Measurements from ENCODE around the gene LRRFIP1. TPM values are rescaled to one million over a fixed set of nuclear protein-coding genes. Genes with fewer than 3 reads are reported as not detected.
A peak's percentile ranks its signal among the peaks of the same experiment; 100 is the strongest.

LRRFIP1 gene
- total and polyA plus RNA-seq, 2 donors (not counting 1 experiment from before 2014, with no cell fraction given), result 42.0 to 139 TPM

DNA sequence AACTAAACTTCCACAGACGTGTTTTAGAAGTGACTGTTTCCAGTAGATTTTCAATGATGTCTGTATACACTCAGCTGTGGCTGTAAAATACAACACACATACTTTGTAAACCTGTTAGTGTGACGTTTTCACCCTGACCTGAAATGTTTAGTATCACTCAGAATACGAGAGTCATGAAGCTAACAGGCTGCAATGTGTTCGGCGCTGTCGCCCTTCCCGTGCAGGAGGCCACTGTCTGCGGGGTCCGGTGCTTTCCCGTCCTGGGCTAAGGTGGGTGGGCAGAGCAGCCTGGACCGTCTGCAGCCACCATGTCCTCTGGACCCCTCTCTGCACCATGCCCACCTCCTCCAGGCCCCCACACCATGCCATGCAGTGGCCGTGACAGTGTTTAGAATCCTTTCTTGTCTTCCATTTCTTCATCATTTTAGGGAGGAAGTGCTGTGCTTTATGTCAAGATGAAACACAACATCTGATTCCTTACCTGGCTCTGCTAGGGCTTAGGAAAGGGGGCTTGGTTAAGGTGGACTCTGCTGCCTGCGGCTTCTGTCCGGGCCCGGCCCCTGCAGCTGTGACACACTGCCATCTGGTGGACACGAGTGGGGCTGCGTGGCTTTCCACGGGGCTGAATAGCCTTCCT lies 117.3 kb downstream of the LRRFIP1 start:
- ChIA-PET POLR2A (interaction anchor here (2.7 kb wide), 1 partner anchor 71 kb away, joined by 9 read pairs; no protein-coding TSS in a partner anchor), CTCF (interaction anchor here (0.6 to 7.5 kb wide), 52 partner anchors 9 to 591 kb away, joined by 3 to 269 read pairs (median 6); no protein-coding TSS in a partner anchor)
- Histone ChIP-seq H3K27me3 (replicated peaks in 1 of 4; ENCODE audit: control extremely low read depth in 1 of 4, control insufficient read depth in 3 of 4, insufficient read depth in 4 of 4, low read length in 3 of 4) (no peaks in the 10 kb centered on the region), H3K9ac (ENCODE audit: low read length) (no peak overlapping the region), H3K79me2 (ENCODE audit: control insufficient read depth, insufficient read depth, low read length) (peaks cover 77% of the 10 kb centered on the region), H3K36me3 (replicated peaks in 1 of 2; ENCODE audit: control extremely low read depth in 1 of 2, control insufficient read depth in 1 of 2, extremely low read depth in 1 of 2, insufficient read depth in 2 of 2, low read length in 1 of 2) (peaks cover 4 to 48% of the 10 kb centered on the region in 2 experiments), H3K27ac (ENCODE audit: low read length in 2 of 2) (peak overlapping the region in 1 of 2 donors; percentile 29), H3K4me1 (ENCODE audit: control insufficient read depth in 2 of 2, insufficient read depth in 2 of 2, low read length in 2 of 2) (peaks cover 0 to 2% of the 10 kb centered on the region in 2 donors), H3K4me2 (replicated peaks; ENCODE audit: low read depth, low read length, poor library complexity, severe bottlenecking) (no peak overlapping the region), H4K20me1 (ENCODE audit: control insufficient read depth, insufficient read depth, low read length, poor library complexity, severe bottlenecking) (peaks cover 96% of the 10 kb centered on the region), H3K9me3 (ENCODE audit: control extremely low read depth in 1 of 3, control insufficient read depth in 2 of 3, insufficient read depth in 1 of 3, low read length in 2 of 3) (peaks cover 0 to 4% (median 0%) of the 10 kb centered on the region in 3 donors), H2AFZ (ENCODE audit: insufficient read depth, low read depth, low read length, poor library complexity, severe bottlenecking) (no peak overlapping the region), H3K4me3 (ENCODE audit: control extremely low read depth in 1 of 5, extremely low read depth in 1 of 5, insufficient read depth in 1 of 5, low read depth in 2 of 5, low read length in 4 of 5) (no peak overlapping the region)
- TF ChIP-seq CTCF (IDR thresholded peaks at IDR 0.05) (peak; percentile 93), EZH2 (IDR thresholded peaks at IDR 0.05; ENCODE audit: borderline replicate concordance, insufficient read depth, low read depth, low read length, poor library complexity, severe bottlenecking) (no peak)
- ATAC-seq (ENCODE audit: low read depth) (peak; percentile 86), DNase-seq (peak; percentile 80)
- no peaks in the 10 kb centered on the region for H3K27me3 Mint-ChIP-seq
- H3K27ac Mint-ChIP-seq, result peak overlapping the region; percentile 80
- H3K4me1 Mint-ChIP-seq, result peaks cover 40% of the 10 kb centered on the region
- H3K4me3 Mint-ChIP-seq, result no peak overlapping the region
- 70% methylated on average over 12 of the region's 18 CpGs for WGBS (ENCODE audit: insufficient coverage)
- intact Hi-C loops (cut with micrococcal nuclease), result loop anchor here (1.0 to 2.0 kb wide), 4 partner anchors 52 to 172 kb away; no protein-coding TSS in a partner anchor
- no peaks in the 10 kb centered on the region for H3K9me3 Mint-ChIP-seq (ENCODE audit: insufficient read depth)

DNA sequence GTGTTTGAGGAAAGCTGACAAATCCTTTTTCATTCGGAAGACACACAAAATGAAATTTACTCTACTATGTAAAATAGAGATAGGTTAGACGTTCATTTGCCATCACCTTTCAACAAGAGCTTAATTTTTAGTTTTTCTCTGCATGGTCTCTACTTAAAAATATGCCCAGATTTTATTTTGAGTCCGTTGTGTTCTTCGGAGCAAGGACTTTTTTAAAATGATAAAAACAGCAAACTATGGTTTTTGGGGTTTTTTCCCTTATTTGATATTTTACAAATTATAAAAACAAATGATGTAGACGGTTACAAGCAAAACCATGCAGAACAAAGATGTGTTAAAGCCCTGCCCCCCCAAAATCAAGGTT lies 117.8 kb downstream of the LRRFIP1 start:
- ATAC-seq (ENCODE audit: low read depth) (no peak), DNase-seq (no peak)
- Histone ChIP-seq H3K9me3 (ENCODE audit: control extremely low read depth in 1 of 3, control insufficient read depth in 2 of 3, insufficient read depth in 1 of 3, low read length in 2 of 3) (peaks cover 0 to 4% (median 0%) of the 10 kb centered on the region in 3 donors), H4K20me1 (ENCODE audit: control insufficient read depth, insufficient read depth, low read length, poor library complexity, severe bottlenecking) (peaks cover 95% of the 10 kb centered on the region), H3K27me3 (replicated peaks in 1 of 4; ENCODE audit: control extremely low read depth in 1 of 4, control insufficient read depth in 3 of 4, insufficient read depth in 4 of 4, low read length in 3 of 4) (no peaks in the 10 kb centered on the region), H2AFZ (ENCODE audit: insufficient read depth, low read depth, low read length, poor library complexity, severe bottlenecking) (no peak overlapping the region), H3K27ac (ENCODE audit: low read length in 2 of 2) (no peak overlapping the region), H3K4me2 (replicated peaks; ENCODE audit: low read depth, low read length, poor library complexity, severe bottlenecking) (no peak overlapping the region), H3K4me3 (ENCODE audit: control extremely low read depth in 1 of 5, extremely low read depth in 1 of 5, insufficient read depth in 1 of 5, low read depth in 2 of 5, low read length in 4 of 5) (no peak overlapping the region), H3K36me3 (replicated peaks in 1 of 2; ENCODE audit: control extremely low read depth in 1 of 2, control insufficient read depth in 1 of 2, extremely low read depth in 1 of 2, insufficient read depth in 2 of 2, low read length in 1 of 2) (peaks cover 5 to 48% of the 10 kb centered on the region in 2 experiments), H3K4me1 (ENCODE audit: control insufficient read depth in 2 of 2, insufficient read depth in 2 of 2, low read length in 2 of 2) (peaks cover 0 to 2% of the 10 kb centered on the region in 2 donors), H3K9ac (ENCODE audit: low read length) (no peak overlapping the region), H3K79me2 (ENCODE audit: control insufficient read depth, insufficient read depth, low read length) (peaks cover 76% of the 10 kb centered on the region)
- Mint-ChIP-seq H3K4me3 (no peak overlapping the region), H3K4me1 (peaks cover 37% of the 10 kb centered on the region), H3K27ac (peak overlapping the region; percentile 80), H3K27me3 (no peaks in the 10 kb centered on the region), H3K9me3 (ENCODE audit: insufficient read depth) (no peaks in the 10 kb centered on the region)
- ChIA-PET CTCF (interaction anchor here (0.6 to 7.5 kb wide), 52 partner anchors 9 to 591 kb away, joined by 3 to 269 read pairs (median 6); no protein-coding TSS in a partner anchor), POLR2A (interaction anchor here (2.7 kb wide), 1 partner anchor 72 kb away, joined by 9 read pairs; no protein-coding TSS in a partner anchor)
- TF ChIP-seq CTCF (IDR thresholded peaks at IDR 0.05) (peak; percentile 7), EZH2 (IDR thresholded peaks at IDR 0.05; ENCODE audit: borderline replicate concordance, insufficient read depth, low read depth, low read length, poor library complexity, severe bottlenecking) (no peak)
- intact Hi-C loops (cut with micrococcal nuclease), result loop anchor here (1.0 to 2.0 kb wide), 4 partner anchors 52 to 172 kb away; no protein-coding TSS in a partner anchor
- whole genome bisulfite sequencing (ENCODE audit: insufficient coverage), result no CpG with 5 or more reads among the region's 5 CpGs
